Measurements from ENCODE around the gene ALG9. TPM values are rescaled to one million over a fixed set of nuclear protein-coding genes. Genes with fewer than 3 reads are reported as not detected.

The ALG9 gene
- total and polyA plus RNA-seq, 2 donors (not counting 3 experiments of a cell fraction or from before 2014, with no cell fraction given) = 29.1 to 29.4 TPM

- intact Hi-C loops (cut with micrococcal nuclease) = no loop called here
- Histone ChIP-seq H3K36me3 (ENCODE audit: control insufficient read depth in 2 of 2, extremely low read depth in 1 of 2, insufficient read depth in 2 of 2, low read length in 2 of 2) (peaks cover 0 to 5% of the 10 kb centered on the region in 2 experiments), H3K27me3 (ENCODE audit: control insufficient read depth in 2 of 2, insufficient read depth in 2 of 2, low read length in 2 of 2) (no peaks in the 10 kb centered on the region), H3K9ac (replicated peaks; ENCODE audit: extremely low read depth, insufficient read depth, low read length) (no peak overlapping the region), H3K4me3 (replicated peaks in 1 of 3; ENCODE audit: insufficient read depth in 1 of 3, low read depth in 1 of 3, low read length in 3 of 3) (no peak overlapping the region), H2AFZ (ENCODE audit: low read depth, low read length) (no peak overlapping the region), H3K4me1 (ENCODE audit: control insufficient read depth, extremely low read depth, insufficient read depth, low read length) (no peaks in the 10 kb centered on the region), H3K4me2 (ENCODE audit: insufficient read depth, low read length) (no peak overlapping the region), H3K27ac (ENCODE audit: insufficient read depth, low read depth, low read length) (no peak overlapping the region), H3K9me3 (replicated peaks; ENCODE audit: control insufficient read depth, insufficient read depth, low read length) (no peaks in the 10 kb centered on the region), H3K79me2 (ENCODE audit: control insufficient read depth, insufficient read depth, low read length) (no peaks in the 10 kb centered on the region), H3K9me1 (replicated peaks; ENCODE audit: control insufficient read depth, extremely low read depth, insufficient read depth, low read length) (no peaks in the 10 kb centered on the region), H4K20me1 (replicated peaks; ENCODE audit: control insufficient read depth, extremely low read depth, insufficient read depth, low read length) (no peaks in the 10 kb centered on the region)
- BruUV-seq (replicated peaks) = no TSS peak
- POLR2A ChIA-PET = no interaction called here
- FAIRE-seq = no peak
- no peak for TF ChIP-seq GATA2 (IDR thresholded peaks at IDR 0.05; ENCODE audit: insufficient read depth, insufficient read length, low read depth, low read length)
- no peak for TF ChIP-seq POLR2A (IDR thresholded peaks at IDR 0.05; ENCODE audit: low read depth, low read length)
- no peak for TF ChIP-seq MAX (IDR thresholded peaks at IDR 0.05; ENCODE audit: insufficient read depth, insufficient read length)
- TF ChIP-seq CTCF (IDR thresholded peaks at IDR 0.05; ENCODE audit: extremely low read depth in 1 of 2, insufficient read depth in 1 of 2, low read depth in 1 of 2, low read length in 2 of 2) = no peak
- no peak for TF ChIP-seq MYC (IDR thresholded peaks at IDR 0.05; ENCODE audit: low read depth, low read length)
- TF ChIP-seq EZH2 (IDR thresholded peaks at IDR 0.05; ENCODE audit: borderline replicate concordance, low read depth, low read length, severe bottlenecking) = no peak
- no peak for TF ChIP-seq FOS (IDR thresholded peaks at IDR 0.05; ENCODE audit: borderline replicate concordance, insufficient read depth, low read length)
- no peak for TF ChIP-seq JUN (IDR thresholded peaks at IDR 0.05; ENCODE audit: borderline replicate concordance, insufficient read depth, insufficient read length, low read depth)
- TF ChIP-seq POLR2AphosphoS5 (IDR thresholded peaks at IDR 0.05; ENCODE audit: insufficient read depth, low read depth, low read length) = no peak
- DNase-seq (ENCODE audit: low read depth, low spot score) = no peak
- CTCF ChIA-PET = interaction anchor here (0.6 to 2.1 kb wide), 19 partner anchors 9 to 569 kb away, joined by 3 to 12 read pairs (median 4); partner anchors contain the start of gene ALG9
- dilution Hi-C loops (cut with MboI; ENCODE audit: extremely low pct_ligation_motif_present, low sequenced_read_pairs) = no loop called here
Observed at GRCh38 chr11:111852103-111852502, 19.3 kb downstream of the ALG9 start.

Data from endothelial cell of umbilical vein (primary cell).